Osteoblast (primary cell): ENCODE measurements around the gene OR2L13. TPM values are rescaled to one million over a fixed set of nuclear protein-coding genes. Genes with fewer than 3 reads are reported as not detected.
"Not testable (repeated sequence)": the region's sequence is repeated elsewhere in the genome, so short reads cannot be mapped to it uniquely, and the experiment has no call there.

Experiments used
- DNase-seq: peaks from one replicate; pipeline ENCODE4 v3.0.0; 2011; ENCODE audit warnings: low spot score, mixed read lengths; ENCODE audit not compliant: insufficient read length; ENCODE audit errors: missing footprints
- H2AFZ ChIP-seq: 2 replicates; pipeline ENCODE4 v1.6.0; 2011; ENCODE audit warnings: mild to moderate bottlenecking, low read length
- H3K27ac ChIP-seq: 2 replicates; pipeline ENCODE4 v1.5.1; 2011; ENCODE audit warnings: mild to moderate bottlenecking, low read depth, low read length, moderate library complexity
- H3K27me3 ChIP-seq: 2 replicates; pipeline ENCODE4 v1.6.0; 2012; ENCODE audit warnings: mild to moderate bottlenecking, control low read depth, inconsistent platforms, low read length, moderate library complexity; ENCODE audit not compliant: insufficient read depth
- H3K36me3 ChIP-seq: 2 replicates; pipeline ENCODE4 v1.5.1; 2011; ENCODE audit warnings: mild to moderate bottlenecking, low read length, control low read depth, moderate library complexity; ENCODE audit not compliant: insufficient read depth
- H3K4me1 ChIP-seq: 2 replicates; pipeline ENCODE4 v1.5.1; 2011; ENCODE audit warnings: mild to moderate bottlenecking, low read length, control low read depth, moderate library complexity; ENCODE audit not compliant: insufficient read depth
- H3K4me2 ChIP-seq: 2 replicates; pipeline ENCODE4 v1.6.0; 2011; ENCODE audit warnings: mild to moderate bottlenecking, low read length; ENCODE audit not compliant: insufficient read depth
- H3K4me3 ChIP-seq: fragments of 200-600 bp; sonication (generic); 3 replicates; pipeline ENCODE4 v1.5.1; 2012; ENCODE audit warnings: mild to moderate bottlenecking, low read length, inconsistent platforms; ENCODE audit not compliant: insufficient read depth
- H3K79me2 ChIP-seq: 2 replicates; pipeline ENCODE4 v1.6.0; 2012; ENCODE audit warnings: mild to moderate bottlenecking, low read length, control low read depth, inconsistent platforms; ENCODE audit not compliant: insufficient read depth
- H3K9me3 ChIP-seq: 2 replicates; pipeline ENCODE4 v1.5.1; 2011; ENCODE audit warnings: low read depth, low read length, control low read depth
- H4K20me1 ChIP-seq: 2 replicates; pipeline ENCODE4 v1.6.0; 2012; ENCODE audit warnings: mild to moderate bottlenecking, low read length, control low read depth; ENCODE audit not compliant: insufficient read depth
- CTCF ChIP-seq: IDR thresholded peaks from 2 replicates; pipeline ENCODE4 v1.5.1; 2011; ENCODE audit warnings: mild to moderate bottlenecking, low read depth, low read length, moderate library complexity; ENCODE audit errors: extremely low read depth
- total RNA-seq: library from RNA; depleted of rRNA; stranded (reverse); fragments of >200 nt; gene quantifications from 2 replicates; pipeline ENCODE4 v1.2.3, GENCODE V29; 2012

Gene OR2L13
- total RNA-seq, 1 donor, result under 0.01 TPM

GRCh38 chr1:248054671-248055070, 40.3 kb upstream of the OR2L13 start:
- no peak overlapping the region for H3K4me3 ChIP-seq
- no peaks in the 10 kb centered on the region for H3K36me3 ChIP-seq
- no peak for TF ChIP-seq CTCF
- no peak overlapping the region for H3K27ac ChIP-seq
- H3K9me3 ChIP-seq, result peaks cover 2% of the 10 kb centered on the region
- H3K27me3 ChIP-seq, result no peaks in the 10 kb centered on the region
- H3K79me2 ChIP-seq, result no peaks in the 10 kb centered on the region
- H4K20me1 ChIP-seq, result no peaks in the 10 kb centered on the region
- H3K4me1 ChIP-seq, result no peaks in the 10 kb centered on the region
- no peak for DNase-seq
- no peak overlapping the region for H2AFZ ChIP-seq
- H3K4me2 ChIP-seq, result no peak overlapping the region

- DNase-seq, result no peak
- Histone ChIP-seq H4K20me1 (no peaks in the 10 kb centered on the region), H3K4me1 (no peaks in the 10 kb centered on the region), H2AFZ (no peak overlapping the region), H3K4me2 (no peak overlapping the region), H3K36me3 (no peaks in the 10 kb centered on the region), H3K79me2 (no peaks in the 10 kb centered on the region), H3K27ac (no peak overlapping the region), H3K9me3 (peaks cover 2% of the 10 kb centered on the region), H3K27me3 (no peaks in the 10 kb centered on the region), H3K4me3 (no peak overlapping the region)
- no peak for TF ChIP-seq CTCF
Observed at GRCh38 chr1:248055261-248055660, 39.7 kb upstream of the OR2L13 start.

- no peak overlapping the region for H3K4me2 ChIP-seq
- no peak for DNase-seq
Observed at GRCh38 chr1:248065071-248065470, 29.9 kb upstream of the OR2L13 start.

GRCh38 chr1:248065604-248066003, 29.4 kb upstream of the OR2L13 start:
- no peaks in the 10 kb centered on the region for H3K9me3 ChIP-seq
- H3K4me2 ChIP-seq, result no peak overlapping the region
- no peak for TF ChIP-seq CTCF
- no peaks in the 10 kb centered on the region for H4K20me1 ChIP-seq
- H3K27ac ChIP-seq, result no peak overlapping the region
- H3K36me3 ChIP-seq, result no peaks in the 10 kb centered on the region
- no peaks in the 10 kb centered on the region for H3K27me3 ChIP-seq
- H3K4me1 ChIP-seq, result no peaks in the 10 kb centered on the region
- DNase-seq, result no peak
- H3K79me2 ChIP-seq, result no peaks in the 10 kb centered on the region
- no peak overlapping the region for H2AFZ ChIP-seq
- no peak overlapping the region for H3K4me3 ChIP-seq

More at GRCh38 chr1:248065071-248065470, 29.9 kb upstream of the OR2L13 start:
- H3K27me3 ChIP-seq, result no peaks in the 10 kb centered on the region
- no peaks in the 10 kb centered on the region for H3K36me3 ChIP-seq
- H3K9me3 ChIP-seq, result no peaks in the 10 kb centered on the region
- no peak overlapping the region for H3K4me3 ChIP-seq
- no peak for TF ChIP-seq CTCF
- H3K27ac ChIP-seq, result no peak overlapping the region
- no peaks in the 10 kb centered on the region for H3K79me2 ChIP-seq
- H3K4me1 ChIP-seq, result no peaks in the 10 kb centered on the region
- no peaks in the 10 kb centered on the region for H4K20me1 ChIP-seq
- H2AFZ ChIP-seq, result no peak overlapping the region

GRCh38 chr1:248083864-248084263, 11.1 kb upstream of the OR2L13 start:
- not testable (repeated sequence) for H4K20me1 ChIP-seq, H3K4me3 ChIP-seq, H3K27me3 ChIP-seq, H3K4me2 ChIP-seq, DNase-seq, H3K36me3 ChIP-seq, H3K27ac ChIP-seq, H2AFZ ChIP-seq, H3K9me3 ChIP-seq, H3K79me2 ChIP-seq, H3K4me1 ChIP-seq
